ENCODE measurements around the gene RAD51B. TPM values are rescaled to one million over a fixed set of nuclear protein-coding genes. Genes with fewer than 3 reads are reported as not detected.

The RAD51B gene
- total RNA-seq, 1 experiment from 2014 or later = 14.2 TPM

DNA sequence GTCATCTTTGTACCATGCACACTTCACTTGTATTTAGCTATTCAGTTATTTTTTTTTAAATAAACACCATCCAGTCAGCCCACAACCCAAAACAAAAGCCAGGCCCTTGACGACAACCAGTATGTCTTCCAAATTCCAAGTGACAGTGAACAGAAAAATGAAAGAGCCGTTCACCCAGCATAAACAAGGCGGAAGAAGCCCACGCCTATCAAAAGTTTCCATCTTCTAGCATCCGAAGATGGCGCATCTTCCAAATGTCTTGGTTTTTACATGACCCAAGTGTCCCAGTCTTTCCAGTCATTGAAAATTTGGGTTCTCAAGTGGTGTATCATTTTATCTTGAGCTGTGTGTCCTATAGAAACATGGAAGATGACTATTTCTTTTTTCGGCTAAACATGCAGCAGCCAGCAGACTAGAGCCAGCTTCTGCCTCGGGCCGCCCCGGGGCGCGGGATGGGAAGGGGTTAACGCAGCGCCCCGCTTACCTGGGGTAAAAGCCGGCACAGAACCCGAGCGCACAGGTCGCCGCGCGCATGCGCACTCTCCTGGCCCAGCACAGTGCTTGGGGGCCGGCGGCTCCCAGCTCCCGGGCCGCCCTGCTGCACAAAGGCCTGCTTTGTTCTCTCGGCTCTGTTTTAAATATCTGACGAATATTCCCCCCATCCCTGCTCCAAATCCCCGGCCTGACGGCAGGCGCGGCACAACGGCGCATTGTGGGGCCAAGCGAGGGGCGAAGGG, 808.5 kb downstream of the RAD51B start:
- ChIA-PET CTCF (interaction anchor here (0.6 to 2.8 kb wide), 12 partner anchors 11 to 684 kb away, joined by 3 to 10 read pairs (median 4); no protein-coding TSS in a partner anchor), POLR2A (interaction anchor here (0.6 to 1.3 kb wide), 3 partner anchors 12 to 318 kb away, joined by 3 to 7 read pairs (median 3); partner anchors contain the start of gene ZFP36L1)
- H3K9me3 Mint-ChIP-seq = no peaks in the 10 kb centered on the region
- ATAC-seq (peak; percentile 89), DNase-seq (ENCODE audit: low spot score) (peak; percentile 88)
- H3K36me3 Mint-ChIP-seq = no peaks in the 10 kb centered on the region
- H3K27ac Mint-ChIP-seq = peak overlapping the region; percentile 91; the same call in 1 of the 2 replicates
- H3K27me3 Mint-ChIP-seq (ENCODE audit: low read depth) = peaks cover 6% of the 10 kb centered on the region; the same call in 1 of the 2 replicates
- peaks cover 34% of the 10 kb centered on the region for H3K4me1 Mint-ChIP-seq
- TF ChIP-seq, protein P1, sequence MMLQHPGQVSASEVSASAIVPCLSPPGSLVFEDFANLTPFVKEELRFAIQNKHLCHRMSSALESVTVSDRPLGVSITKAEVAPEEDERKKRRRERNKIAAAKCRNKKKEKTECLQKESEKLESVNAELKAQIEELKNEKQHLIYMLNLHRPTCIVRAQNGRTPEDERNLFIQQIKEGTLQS (CRISPR knock-in tag; conservative IDR thresholded peaks at IDR 0.05) = no peak
- TF ChIP-seq MYBL2 (CRISPR knock-in tag; IDR thresholded peaks at IDR 0.05) (0 out of 2 replicates have a peak, but pooled peaks have one; percentile 33), CREM (CRISPR knock-in tag; IDR thresholded peaks at IDR 0.05) (0 out of 2 replicates have a peak, but pooled peaks have one; percentile 26)
- peak overlapping the region; percentile 66 for H3K4me3 Mint-ChIP-seq

DNA sequence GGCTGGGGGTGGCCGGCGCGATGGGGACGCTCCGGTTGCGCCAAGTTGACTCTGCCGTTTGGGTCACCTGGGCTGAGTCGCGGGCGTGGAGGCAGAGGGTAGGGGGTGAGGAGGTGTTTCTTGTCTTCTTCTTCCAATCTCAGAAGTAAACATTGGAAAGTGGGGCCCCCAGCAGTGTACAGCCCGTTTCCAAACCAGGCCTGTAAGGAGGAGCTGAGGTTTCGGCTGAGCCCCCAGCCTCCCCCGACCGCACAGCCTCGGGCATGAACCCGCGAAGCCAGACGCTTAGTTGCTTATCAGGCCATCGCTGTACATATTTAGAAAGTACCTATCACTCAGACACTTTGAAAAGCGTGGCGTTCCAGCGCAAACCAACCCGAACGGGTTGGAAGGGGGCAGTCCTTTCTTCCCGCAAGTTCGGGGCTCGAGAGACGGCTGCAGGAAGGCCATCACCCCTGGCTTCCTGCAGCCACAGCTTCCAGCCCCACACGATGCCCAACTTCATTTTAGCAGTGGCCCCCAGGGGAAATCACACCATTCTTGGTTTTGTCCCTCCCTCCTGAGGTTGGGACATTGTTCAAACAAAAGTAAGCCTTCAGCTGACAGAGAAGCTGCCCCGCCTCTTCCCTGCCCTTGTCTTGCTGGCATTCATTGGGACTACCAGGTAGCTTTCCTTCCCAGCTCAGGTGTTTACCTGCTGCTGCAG, 809.2 kb downstream of the RAD51B start:
- TF ChIP-seq ETV6 (CRISPR knock-in tag; IDR thresholded peaks at IDR 0.05) = peak; percentile 32; the same call in 1 of the 2 replicates
- TF ChIP-seq ZNF219 (CRISPR knock-in tag; IDR thresholded peaks at IDR 0.05; ENCODE audit: borderline replicate concordance) = no peak
- peak; percentile 27; the same call in 1 of the 2 replicates for TF ChIP-seq FOXK1 (CRISPR knock-in tag; IDR thresholded peaks at IDR 0.05)
- TF ChIP-seq, protein P2, sequence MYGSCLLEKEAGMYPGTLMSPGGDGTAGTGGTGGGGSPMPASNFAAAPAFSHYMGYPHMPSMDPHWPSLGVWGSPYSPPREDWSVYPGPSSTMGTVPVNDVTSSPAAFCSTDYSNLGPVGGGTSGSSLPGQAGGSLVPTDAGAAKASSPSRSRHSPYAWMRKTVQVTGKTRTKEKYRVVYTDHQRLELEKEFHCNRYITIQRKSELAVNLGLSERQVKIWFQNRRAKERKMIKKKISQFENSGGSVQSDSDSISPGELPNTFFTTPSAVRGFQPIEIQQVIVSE (CRISPR knock-in tag; IDR thresholded peaks at IDR 0.05; ENCODE audit: borderline replicate concordance) = no peak
- TF ChIP-seq, protein P3, sequence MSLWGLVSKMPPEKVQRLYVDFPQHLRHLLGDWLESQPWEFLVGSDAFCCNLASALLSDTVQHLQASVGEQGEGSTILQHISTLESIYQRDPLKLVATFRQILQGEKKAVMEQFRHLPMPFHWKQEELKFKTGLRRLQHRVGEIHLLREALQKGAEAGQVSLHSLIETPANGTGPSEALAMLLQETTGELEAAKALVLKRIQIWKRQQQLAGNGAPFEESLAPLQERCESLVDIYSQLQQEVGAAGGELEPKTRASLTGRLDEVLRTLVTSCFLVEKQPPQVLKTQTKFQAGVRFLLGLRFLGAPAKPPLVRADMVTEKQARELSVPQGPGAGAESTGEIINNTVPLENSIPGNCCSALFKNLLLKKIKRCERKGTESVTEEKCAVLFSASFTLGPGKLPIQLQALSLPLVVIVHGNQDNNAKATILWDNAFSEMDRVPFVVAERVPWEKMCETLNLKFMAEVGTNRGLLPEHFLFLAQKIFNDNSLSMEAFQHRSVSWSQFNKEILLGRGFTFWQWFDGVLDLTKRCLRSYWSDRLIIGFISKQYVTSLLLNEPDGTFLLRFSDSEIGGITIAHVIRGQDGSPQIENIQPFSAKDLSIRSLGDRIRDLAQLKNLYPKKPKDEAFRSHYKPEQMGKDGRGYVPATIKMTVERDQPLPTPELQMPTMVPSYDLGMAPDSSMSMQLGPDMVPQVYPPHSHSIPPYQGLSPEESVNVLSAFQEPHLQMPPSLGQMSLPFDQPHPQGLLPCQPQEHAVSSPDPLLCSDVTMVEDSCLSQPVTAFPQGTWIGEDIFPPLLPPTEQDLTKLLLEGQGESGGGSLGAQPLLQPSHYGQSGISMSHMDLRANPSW (CRISPR knock-in tag; conservative IDR thresholded peaks at IDR 0.05; ENCODE audit: low read depth) = no peak
- TF ChIP-seq SP1 (CRISPR knock-in tag; conservative IDR thresholded peaks at IDR 0.05) = 0 out of 2 replicates have a peak, but pooled peaks have one; percentile 7
- TF ChIP-seq TEAD1 (CRISPR knock-in tag; IDR thresholded peaks at IDR 0.05) = no peak
- no peak for TF ChIP-seq ZBTB21 (CRISPR knock-in tag; IDR thresholded peaks at IDR 0.05; ENCODE audit: borderline replicate concordance)
- TF ChIP-seq MYBL2 (CRISPR knock-in tag; IDR thresholded peaks at IDR 0.05) = no peak
- ChIA-PET CTCF (interaction anchor here (0.9 to 2.8 kb wide), 14 partner anchors 10 to 215 kb away, joined by 3 to 10 read pairs (median 4); no protein-coding TSS in a partner anchor), POLR2A (interaction anchor here (0.7 to 1.3 kb wide), 2 partner anchors 15 to 164 kb away, joined by 3 to 7 read pairs; partner anchors contain the start of gene ZFP36L1)
- peaks cover 35% of the 10 kb centered on the region for H3K4me1 Mint-ChIP-seq
- ATAC-seq = peak; percentile 60
- no peaks in the 10 kb centered on the region for H3K36me3 Mint-ChIP-seq
- H3K9me3 Mint-ChIP-seq = no peaks in the 10 kb centered on the region
- H3K27me3 Mint-ChIP-seq (ENCODE audit: low read depth) = peaks cover 6% of the 10 kb centered on the region; the same call in 1 of the 2 replicates
- H3K27ac Mint-ChIP-seq = peak overlapping the region; percentile 91
- DNase-seq (ENCODE audit: low spot score) = peak; percentile 39
- H3K4me3 Mint-ChIP-seq = peak overlapping the region; percentile 66

DNA sequence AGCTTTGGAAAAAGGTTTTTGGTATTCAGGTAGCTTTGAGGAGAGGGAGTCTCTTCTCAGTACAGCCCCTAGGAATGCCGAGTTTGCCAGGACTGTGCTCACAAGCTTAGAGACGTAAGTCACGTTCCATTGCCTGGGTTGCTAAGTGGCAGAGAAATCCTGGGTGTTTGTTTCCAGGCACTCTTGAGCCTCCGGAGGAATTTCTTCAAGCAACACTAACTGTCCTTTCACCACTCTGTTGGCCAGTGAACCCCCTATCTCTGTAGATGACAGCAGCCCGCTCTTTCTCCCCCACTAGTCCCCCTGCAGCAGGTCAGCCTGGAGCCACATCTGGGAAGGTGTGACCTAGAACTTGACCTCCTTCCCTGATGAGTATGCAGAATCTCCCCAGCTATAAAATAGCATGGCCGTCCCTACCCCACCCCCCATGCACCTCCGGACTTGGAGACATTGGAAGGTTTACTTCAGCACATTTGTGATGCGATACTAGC, 810.5 kb downstream of the RAD51B start:
- POLR2A ChIA-PET = no interaction called here
- Mint-ChIP-seq H3K27me3 (ENCODE audit: low read depth) (peaks cover 6% of the 10 kb centered on the region; the same call in 1 of the 2 replicates), H3K27ac (no peak overlapping the region), H3K9me3 (no peaks in the 10 kb centered on the region), H3K4me1 (peaks cover 41% of the 10 kb centered on the region), H3K4me3 (no peak overlapping the region), H3K36me3 (no peaks in the 10 kb centered on the region)
- ATAC-seq (no peak), DNase-seq (ENCODE audit: low spot score) (no peak)
- CTCF ChIA-PET = interaction anchor here (1.0 to 2.8 kb wide), 5 partner anchors 8 to 187 kb away, joined by 3 to 10 read pairs (median 6); no protein-coding TSS in a partner anchor
- TF ChIP-seq, protein P4, sequence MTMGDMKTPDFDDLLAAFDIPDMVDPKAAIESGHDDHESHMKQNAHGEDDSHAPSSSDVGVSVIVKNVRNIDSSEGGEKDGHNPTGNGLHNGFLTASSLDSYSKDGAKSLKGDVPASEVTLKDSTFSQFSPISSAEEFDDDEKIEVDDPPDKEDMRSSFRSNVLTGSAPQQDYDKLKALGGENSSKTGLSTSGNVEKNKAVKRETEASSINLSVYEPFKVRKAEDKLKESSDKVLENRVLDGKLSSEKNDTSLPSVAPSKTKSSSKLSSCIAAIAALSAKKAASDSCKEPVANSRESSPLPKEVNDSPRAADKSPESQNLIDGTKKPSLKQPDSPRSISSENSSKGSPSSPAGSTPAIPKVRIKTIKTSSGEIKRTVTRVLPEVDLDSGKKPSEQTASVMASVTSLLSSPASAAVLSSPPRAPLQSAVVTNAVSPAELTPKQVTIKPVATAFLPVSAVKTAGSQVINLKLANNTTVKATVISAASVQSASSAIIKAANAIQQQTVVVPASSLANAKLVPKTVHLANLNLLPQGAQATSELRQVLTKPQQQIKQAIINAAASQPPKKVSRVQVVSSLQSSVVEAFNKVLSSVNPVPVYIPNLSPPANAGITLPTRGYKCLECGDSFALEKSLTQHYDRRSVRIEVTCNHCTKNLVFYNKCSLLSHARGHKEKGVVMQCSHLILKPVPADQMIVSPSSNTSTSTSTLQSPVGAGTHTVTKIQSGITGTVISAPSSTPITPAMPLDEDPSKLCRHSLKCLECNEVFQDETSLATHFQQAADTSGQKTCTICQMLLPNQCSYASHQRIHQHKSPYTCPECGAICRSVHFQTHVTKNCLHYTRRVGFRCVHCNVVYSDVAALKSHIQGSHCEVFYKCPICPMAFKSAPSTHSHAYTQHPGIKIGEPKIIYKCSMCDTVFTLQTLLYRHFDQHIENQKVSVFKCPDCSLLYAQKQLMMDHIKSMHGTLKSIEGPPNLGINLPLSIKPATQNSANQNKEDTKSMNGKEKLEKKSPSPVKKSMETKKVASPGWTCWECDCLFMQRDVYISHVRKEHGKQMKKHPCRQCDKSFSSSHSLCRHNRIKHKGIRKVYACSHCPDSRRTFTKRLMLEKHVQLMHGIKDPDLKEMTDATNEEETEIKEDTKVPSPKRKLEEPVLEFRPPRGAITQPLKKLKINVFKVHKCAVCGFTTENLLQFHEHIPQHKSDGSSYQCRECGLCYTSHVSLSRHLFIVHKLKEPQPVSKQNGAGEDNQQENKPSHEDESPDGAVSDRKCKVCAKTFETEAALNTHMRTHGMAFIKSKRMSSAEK (CRISPR knock-in tag; IDR thresholded peaks at IDR 0.05; ENCODE audit: borderline replicate concordance) = no peak
- TF ChIP-seq, protein P3 (CRISPR knock-in tag; conservative IDR thresholded peaks at IDR 0.05; ENCODE audit: low read depth) = no peak
